ENCODE data around the gene VARS2.

Gene VARS2

GRCh38 chr6:30932665-30933365 lies 18.8 kb downstream of the VARS2 start:
- no peak overlapping the region for H4K8ac ChIP-seq (ENCODE audit: low read depth, low read length)
- WGBS (ENCODE audit: extremely low coverage, insufficient coverage, low lambda C conversion rate), result no CpG with 5 or more reads among the region's 6 CpGs
- H2AK5ac ChIP-seq (ENCODE audit: low read length), result no peak overlapping the region
- no peak overlapping the region for H2BK15ac ChIP-seq (replicated peaks; ENCODE audit: low read depth)
- no peak overlapping the region for H2BK120ac ChIP-seq (ENCODE audit: low read depth, low read length)
- DNase-seq, result no peak
- H3K4me1 ChIP-seq (ENCODE audit: control insufficient read depth, low read depth, low read length), result peaks cover 2% of the 10 kb centered on the region
- no peaks in the 10 kb centered on the region for H3K36me3 ChIP-seq (ENCODE audit: control insufficient read depth, insufficient read depth, low read length)
- no peak overlapping the region for H3K4me3 ChIP-seq (ENCODE audit: low read length)
- no peak overlapping the region for H3K23ac ChIP-seq (ENCODE audit: low read length)
- no peak overlapping the region for H3K27ac ChIP-seq (ENCODE audit: low read depth, low read length)
- no peak overlapping the region for H4K5ac ChIP-seq (ENCODE audit: low read length)
- no peak overlapping the region for H2BK5ac ChIP-seq (ENCODE audit: low read length)
- H3K4ac ChIP-seq (ENCODE audit: low read depth, low read length), result no peak overlapping the region
- no peaks in the 10 kb centered on the region for H3K79me1 ChIP-seq (ENCODE audit: low read length)
- H3K79me2 ChIP-seq (ENCODE audit: control insufficient read depth, insufficient read depth, low read length), result no peaks in the 10 kb centered on the region
- H3K27me3 ChIP-seq (ENCODE audit: insufficient read depth, low read length, poor library complexity), result no peaks in the 10 kb centered on the region
- H3K18ac ChIP-seq (ENCODE audit: low read length), result no peak overlapping the region
- no peak overlapping the region for H3K56ac ChIP-seq (ENCODE audit: low read length)
- H3K4me2 ChIP-seq (ENCODE audit: low read length), result no peak overlapping the region
- H3K9ac ChIP-seq (ENCODE audit: low read length), result no peak overlapping the region

GRCh38 chr6:30935018-30935417 lies 21.0 kb downstream of the VARS2 start:
- H3K23ac ChIP-seq (ENCODE audit: low read length), result no peak overlapping the region
- H3K4me1 ChIP-seq (ENCODE audit: control insufficient read depth, low read depth, low read length), result peaks cover 2% of the 10 kb centered on the region
- no peak overlapping the region for H3K27ac ChIP-seq (ENCODE audit: low read depth, low read length)

DNA sequence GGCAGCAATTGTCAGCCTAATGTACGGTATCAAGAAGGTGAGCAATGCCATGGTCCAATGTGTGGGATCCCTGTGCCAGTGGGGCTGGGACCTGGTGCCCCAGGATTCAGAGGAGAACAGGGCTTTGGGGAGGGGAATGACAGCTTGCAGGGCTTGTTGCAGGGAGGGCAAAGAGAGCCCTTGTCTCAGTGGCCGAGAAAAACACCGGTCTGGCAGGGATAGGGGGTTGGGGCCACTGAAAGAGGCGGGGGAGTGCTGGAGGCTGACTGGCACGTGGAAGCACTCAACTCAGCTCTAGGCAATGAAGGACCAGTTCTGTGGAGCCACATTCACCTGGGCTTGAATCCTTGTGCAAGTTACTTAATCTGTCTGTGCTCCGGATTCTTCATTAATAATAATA lies 23.2 kb downstream of the VARS2 start:
- no peak overlapping the region for H2BK15ac ChIP-seq (replicated peaks; ENCODE audit: low read depth)
- no peak overlapping the region for H2BK5ac ChIP-seq (ENCODE audit: low read length)
- no peak for DNase-seq
- H3K4ac ChIP-seq (ENCODE audit: low read depth, low read length), result no peak overlapping the region
- H3K36me3 ChIP-seq (ENCODE audit: control insufficient read depth, insufficient read depth, low read length), result no peaks in the 10 kb centered on the region
- no peak overlapping the region for H4K8ac ChIP-seq (ENCODE audit: low read depth, low read length)
- no peaks in the 10 kb centered on the region for H3K79me1 ChIP-seq (ENCODE audit: low read length)
- H3K23ac ChIP-seq (ENCODE audit: low read length), result no peak overlapping the region
- peaks cover 5% of the 10 kb centered on the region for H3K4me1 ChIP-seq (ENCODE audit: control insufficient read depth, low read depth, low read length)
- no peak overlapping the region for H3K9ac ChIP-seq (ENCODE audit: low read length)
- H3K56ac ChIP-seq (ENCODE audit: low read length), result no peak overlapping the region
- no peak overlapping the region for H2BK120ac ChIP-seq (ENCODE audit: low read depth, low read length)
- no peaks in the 10 kb centered on the region for H3K79me2 ChIP-seq (ENCODE audit: control insufficient read depth, insufficient read depth, low read length)
- no peak overlapping the region for H4K5ac ChIP-seq (ENCODE audit: low read length)
- no peak overlapping the region for H3K4me3 ChIP-seq (ENCODE audit: low read length)
- no peak overlapping the region for H3K27ac ChIP-seq (ENCODE audit: low read depth, low read length)
- no peaks in the 10 kb centered on the region for H3K27me3 ChIP-seq (ENCODE audit: insufficient read depth, low read length, poor library complexity)
- H2AK5ac ChIP-seq (ENCODE audit: low read length), result no peak overlapping the region
- no peak overlapping the region for H3K18ac ChIP-seq (ENCODE audit: low read length)
- WGBS (ENCODE audit: extremely low coverage, insufficient coverage, low lambda C conversion rate), result no CpG with 5 or more reads among the region's 6 CpGs
- H3K4me2 ChIP-seq (ENCODE audit: low read length), result no peak overlapping the region

More at GRCh38 chr6:30935018-30935417, 21.0 kb downstream of the VARS2 start:
- no peaks in the 10 kb centered on the region for H3K79me1 ChIP-seq (ENCODE audit: low read length)
- DNase-seq, result no peak
- H3K4me2 ChIP-seq (ENCODE audit: low read length), result no peak overlapping the region
- H3K56ac ChIP-seq (ENCODE audit: low read length), result no peak overlapping the region
- no peak overlapping the region for H4K5ac ChIP-seq (ENCODE audit: low read length)
- no CpG with 5 or more reads among the region's 3 CpGs for WGBS (ENCODE audit: extremely low coverage, insufficient coverage, low lambda C conversion rate)
- H3K36me3 ChIP-seq (ENCODE audit: control insufficient read depth, insufficient read depth, low read length), result no peaks in the 10 kb centered on the region
- no peak overlapping the region for H2BK15ac ChIP-seq (replicated peaks; ENCODE audit: low read depth)
- no peaks in the 10 kb centered on the region for H3K79me2 ChIP-seq (ENCODE audit: control insufficient read depth, insufficient read depth, low read length)
- H2BK5ac ChIP-seq (ENCODE audit: low read length), result no peak overlapping the region
- H3K4ac ChIP-seq (ENCODE audit: low read depth, low read length), result no peak overlapping the region
- H2AK5ac ChIP-seq (ENCODE audit: low read length), result no peak overlapping the region
- no peak overlapping the region for H3K18ac ChIP-seq (ENCODE audit: low read length)
- no peaks in the 10 kb centered on the region for H3K27me3 ChIP-seq (ENCODE audit: insufficient read depth, low read length, poor library complexity)
- no peak overlapping the region for H4K8ac ChIP-seq (ENCODE audit: low read depth, low read length)
- no peak overlapping the region for H3K4me3 ChIP-seq (ENCODE audit: low read length)
- no peak overlapping the region for H2BK120ac ChIP-seq (ENCODE audit: low read depth, low read length)
- H3K9ac ChIP-seq (ENCODE audit: low read length), result no peak overlapping the region

- Histone ChIP-seq H3K79me2 (ENCODE audit: control insufficient read depth, insufficient read depth, low read length) (no peaks in the 10 kb centered on the region), H3K36me3 (ENCODE audit: control insufficient read depth, insufficient read depth, low read length) (no peaks in the 10 kb centered on the region), H2BK120ac (ENCODE audit: low read depth, low read length) (no peak overlapping the region), H2BK5ac (ENCODE audit: low read length) (no peak overlapping the region), H3K18ac (ENCODE audit: low read length) (no peak overlapping the region), H3K9ac (ENCODE audit: low read length) (no peak overlapping the region), H3K27me3 (ENCODE audit: insufficient read depth, low read length, poor library complexity) (no peaks in the 10 kb centered on the region), H3K4me1 (ENCODE audit: control insufficient read depth, low read depth, low read length) (peaks cover 9% of the 10 kb centered on the region), H4K8ac (ENCODE audit: low read depth, low read length) (no peak overlapping the region), H3K79me1 (ENCODE audit: low read length) (no peaks in the 10 kb centered on the region), H4K5ac (ENCODE audit: low read length) (no peak overlapping the region), H2AK5ac (ENCODE audit: low read length) (no peak overlapping the region), H2BK15ac (replicated peaks; ENCODE audit: low read depth) (no peak overlapping the region), H3K56ac (ENCODE audit: low read length) (no peak overlapping the region), H3K27ac (ENCODE audit: low read depth, low read length) (no peak overlapping the region), H3K4ac (ENCODE audit: low read depth, low read length) (no peak overlapping the region), H3K4me2 (ENCODE audit: low read length) (no peak overlapping the region), H3K23ac (ENCODE audit: low read length) (no peak overlapping the region), H3K4me3 (ENCODE audit: low read length) (no peak overlapping the region)
- WGBS (ENCODE audit: extremely low coverage, insufficient coverage, low lambda C conversion rate), result no CpG with 5 or more reads among the region's 4 CpGs
- DNase-seq, result no peak
Measured at GRCh38 chr6:30938730-30939129, 24.7 kb downstream of the VARS2 start.

DNA sequence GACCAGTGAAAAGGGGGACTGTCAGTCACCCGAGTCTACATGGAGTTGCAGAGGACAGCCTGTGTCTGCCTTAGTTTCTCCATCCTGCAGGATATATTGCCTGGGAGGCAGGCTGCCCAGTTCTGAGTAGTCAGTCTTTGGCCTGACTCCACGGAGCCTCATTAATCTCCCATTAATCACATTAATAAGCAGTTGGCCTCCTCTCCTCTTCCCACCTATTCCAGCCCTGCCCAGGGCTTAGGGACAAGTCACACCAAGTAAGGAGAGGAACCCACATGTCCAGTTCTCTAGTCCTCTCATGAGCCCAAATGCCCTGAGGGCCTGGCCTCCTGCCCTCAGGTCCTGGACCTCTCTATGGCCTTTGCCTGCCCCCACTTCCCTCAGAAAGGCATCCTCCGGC lies 25.4 kb downstream of the VARS2 start:
- Histone ChIP-seq H4K8ac (ENCODE audit: low read depth, low read length) (no peak overlapping the region), H2BK120ac (ENCODE audit: low read depth, low read length) (no peak overlapping the region), H3K79me1 (ENCODE audit: low read length) (no peaks in the 10 kb centered on the region), H3K4me1 (ENCODE audit: control insufficient read depth, low read depth, low read length) (peaks cover 9% of the 10 kb centered on the region), H3K27me3 (ENCODE audit: insufficient read depth, low read length, poor library complexity) (no peaks in the 10 kb centered on the region), H3K23ac (ENCODE audit: low read length) (no peak overlapping the region), H3K4me3 (ENCODE audit: low read length) (no peak overlapping the region), H2AK5ac (ENCODE audit: low read length) (no peak overlapping the region), H3K36me3 (ENCODE audit: control insufficient read depth, insufficient read depth, low read length) (no peaks in the 10 kb centered on the region), H3K18ac (ENCODE audit: low read length) (no peak overlapping the region), H4K5ac (ENCODE audit: low read length) (no peak overlapping the region), H3K4ac (ENCODE audit: low read depth, low read length) (no peak overlapping the region), H3K27ac (ENCODE audit: low read depth, low read length) (no peak overlapping the region), H3K56ac (ENCODE audit: low read length) (peak overlapping the region; percentile 7), H3K9ac (ENCODE audit: low read length) (no peak overlapping the region), H2BK15ac (replicated peaks; ENCODE audit: low read depth) (no peak overlapping the region), H2BK5ac (ENCODE audit: low read length) (no peak overlapping the region), H3K79me2 (ENCODE audit: control insufficient read depth, insufficient read depth, low read length) (no peaks in the 10 kb centered on the region), H3K4me2 (ENCODE audit: low read length) (no peak overlapping the region)
- no peak for DNase-seq
- WGBS (ENCODE audit: extremely low coverage, insufficient coverage, low lambda C conversion rate), result no CpG with 5 or more reads among the region's 3 CpGs
